GM12873 (cell line): ENCODE results near the gene CCDC81.

ENCODE experiments used
- CTCF ChIP-seq: IDR thresholded peaks from 2 replicates; pipeline ENCODE4 v1.5.1; 2012; ENCODE audit warnings: low read depth, mild to moderate bottlenecking, moderate library complexity, low read length, control low read depth; ENCODE audit not compliant: insufficient read depth; ENCODE audit errors: missing control alignments

Gene CCDC81

GRCh38 chr11:86388198-86388597 is 13.5 kb downstream of the CCDC81 start:
- TF ChIP-seq CTCF: no peak

- no peak for TF ChIP-seq CTCF
These were observed 15.8 kb downstream of the CCDC81 start for GRCh38 chr11:86390487-86390886.

DNA sequence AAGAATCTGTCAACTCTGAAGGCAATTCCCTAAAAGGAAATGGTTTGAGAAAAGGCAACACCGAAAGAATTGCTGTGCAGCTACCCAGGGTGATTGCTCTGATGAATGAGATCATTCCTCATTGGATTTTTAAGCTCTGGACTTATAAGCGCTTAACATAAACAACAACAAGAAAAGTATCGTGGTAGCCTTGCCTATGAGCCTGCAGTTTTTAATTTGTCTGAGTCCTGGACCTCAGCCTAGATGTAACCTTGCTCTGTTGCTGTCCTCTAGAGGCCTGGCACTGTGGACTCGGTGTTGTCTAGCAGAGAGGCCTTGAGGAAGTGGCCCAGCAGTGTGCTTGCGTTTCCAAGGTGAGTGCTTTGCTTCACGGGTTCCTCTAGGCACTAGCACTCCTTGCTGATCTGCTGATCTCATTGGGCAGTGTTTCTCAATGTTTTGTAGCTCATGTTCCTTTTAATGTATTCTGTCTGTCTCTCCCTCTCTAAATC is 20.4 kb downstream of the CCDC81 start:
- TF ChIP-seq CTCF: no peak

GRCh38 chr11:86396396-86396795 is 21.7 kb downstream of the CCDC81 start:
- TF ChIP-seq CTCF: no peak

- TF ChIP-seq CTCF: no peak
These were observed 22.7 kb downstream of the CCDC81 start for GRCh38 chr11:86397351-86397750.

DNA sequence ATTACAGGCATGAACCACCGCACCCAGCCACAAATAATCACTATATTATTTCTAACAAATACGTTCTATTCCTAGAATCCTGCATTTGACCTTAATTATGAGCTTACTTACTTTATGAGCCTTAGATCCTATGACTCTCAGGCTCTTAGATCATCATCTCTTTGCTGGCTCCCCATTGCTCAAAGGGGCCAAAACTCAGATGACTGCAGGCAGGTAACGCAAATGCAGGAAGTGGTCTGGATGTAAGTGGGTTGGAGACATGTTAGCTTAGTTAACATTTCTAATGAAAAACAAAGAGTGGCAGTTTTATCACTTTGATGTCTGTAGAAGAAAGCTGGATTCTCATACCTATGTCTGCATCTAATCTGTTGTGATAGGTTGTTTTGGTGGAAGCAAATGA is 23.4 kb downstream of the CCDC81 start:
- TF ChIP-seq CTCF: no peak

DNA sequence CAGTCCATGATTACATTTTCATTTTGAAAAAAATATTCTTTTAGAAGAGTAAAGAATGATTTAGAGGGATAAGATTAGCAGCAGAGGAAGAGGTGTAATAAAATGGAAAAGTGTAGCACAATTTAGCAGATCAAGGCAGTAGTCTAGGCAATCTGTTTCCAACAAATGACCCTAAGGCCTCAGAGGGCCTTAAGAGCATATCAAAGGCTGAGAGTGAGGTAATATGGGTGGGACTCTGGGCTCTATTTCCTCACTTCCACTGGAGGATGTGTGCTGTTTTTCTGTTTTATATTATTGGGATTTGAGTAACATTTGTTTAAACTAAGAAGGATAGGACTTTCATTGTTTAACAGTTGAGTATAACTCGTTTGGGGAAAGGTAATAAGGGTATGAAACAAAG is 28.8 kb downstream of the CCDC81 start:
- no peak for TF ChIP-seq CTCF
